T-helper 9 cell (primary cell): Measurements from ENCODE around the gene ODF2L.

Experiments
- DNase-seq: peaks from one replicate; pipeline ENCODE4 v3.0.0-alpha.2; 2020
- total RNA-seq, 2 donors: gene quantifications; one replicate each; lab custom pipeline; 2026; lab: John Stamatoyannopoulos, UW

ODF2L gene
- total RNA-seq: 106 to 132 reads per million in 2 donors

- peak; percentile 82 for DNase-seq
These were observed at the start of gene ODF2L for GRCh38 chr1:86395751-86396497. ODF2L (minus strand) TSS chr1:86396323; CDS start chr1:86387027, 9,296 bp downstream.

- DNase-seq: no peak
These were observed 49.8 kb upstream of the ODF2L start for GRCh38 chr1:86445919-86446318.

GRCh38 chr1:86441997-86442396 is 45.9 kb upstream of the ODF2L start:
- no peak for DNase-seq

GRCh38 chr1:86441581-86441980 is 45.5 kb upstream of the ODF2L start:
- DNase-seq: peak; percentile 2

GRCh38 chr1:86436041-86436440 is 39.9 kb upstream of the ODF2L start:
- DNase-seq: no peak

GRCh38 chr1:86435327-86435726 is 39.2 kb upstream of the ODF2L start:
- no peak for DNase-seq

GRCh38 chr1:86434059-86434458 is 37.9 kb upstream of the ODF2L start:
- no peak for DNase-seq

GRCh38 chr1:86430376-86430775 is 34.3 kb upstream of the ODF2L start:
- no peak for DNase-seq

- no peak for DNase-seq
These were observed 33.7 kb upstream of the ODF2L start for GRCh38 chr1:86429835-86430234.

- no peak for DNase-seq
These were observed 33.1 kb upstream of the ODF2L start for GRCh38 chr1:86429122-86429725.

GRCh38 chr1:86423873-86424272 is 27.8 kb upstream of the ODF2L start, which contains the start of gene CLCA2:
CLCA2 (plus strand) TSS chr1:86424171; CDS start chr1:86424248, 77 bp downstream.
- DNase-seq: no peak

- no peak for DNase-seq
These were observed 27.4 kb upstream of the ODF2L start for GRCh38 chr1:86423473-86423872.

GRCh38 chr1:86421601-86422280 is 25.6 kb upstream of the ODF2L start:
- DNase-seq: no peak

- DNase-seq: no peak
These were observed 23.3 kb upstream of the ODF2L start for GRCh38 chr1:86419277-86419903.

- no peak for DNase-seq
These were observed 20.2 kb upstream of the ODF2L start for GRCh38 chr1:86416343-86416742.

GRCh38 chr1:86410879-86411278 is 14.8 kb upstream of the ODF2L start:
- DNase-seq: no peak

- DNase-seq: no peak
These were observed 13.4 kb upstream of the ODF2L start for GRCh38 chr1:86409416-86410021.

GRCh38 chr1:86396498-86396890 is 371 bp upstream of the ODF2L start:
- no peak for DNase-seq

- DNase-seq: no peak
These were observed 1.7 kb downstream of the ODF2L start for GRCh38 chr1:86394416-86394815.

- no peak for DNase-seq
These were observed 6.8 kb downstream of the ODF2L start for GRCh38 chr1:86389307-86389706.

GRCh38 chr1:86388777-86389176 is 7.3 kb downstream of the ODF2L start:
- no peak for DNase-seq

- DNase-seq: no peak
These were observed 8.1 kb downstream of the ODF2L start for GRCh38 chr1:86387916-86388627.
